ACC112 (cell line): ENCODE data around the gene MED31.
"Not testable (repeated sequence)": the region's sequence is repeated elsewhere in the genome, so short reads cannot be mapped to it uniquely, and the experiment has no call there.

Experiments
- H2AFZ ChIP-seq: fragments of 200-600 bp; sonication (generic); one replicate; pipeline ENCODE4 v1.6.0; 2017; ENCODE audit warnings: antibody characterized with exemption, low read length; ENCODE audit not compliant: unreplicated experiment
- H3K27ac ChIP-seq: fragments of 200-600 bp; sonication (generic); 2 replicates; pipeline ENCODE4 v1.5.1; 2014; ENCODE audit warnings: low read depth, mild to moderate bottlenecking, antibody characterized with exemption, low read length, moderate library complexity
- H3K27me3 ChIP-seq: fragments of 200-600 bp; sonication (generic); 2 replicates; pipeline ENCODE4 v1.6.1; 2014; ENCODE audit warnings: mild to moderate bottlenecking, antibody characterized with exemption, low read length, moderate library complexity, mixed read lengths; ENCODE audit not compliant: insufficient read depth
- H3K36me3 ChIP-seq: fragments of 200-600 bp; sonication (generic); 2 replicates; pipeline ENCODE4 v1.6.1; 2016; ENCODE audit warnings: mild to moderate bottlenecking, antibody characterized with exemption, low read length, moderate library complexity, mixed read lengths; ENCODE audit not compliant: insufficient read depth
- H3K4me1 ChIP-seq: fragments of 200-600 bp; sonication (generic); one replicate; pipeline ENCODE4 v1.6.1; 2016; ENCODE audit warnings: low read length, mixed read lengths; ENCODE audit not compliant: insufficient read depth, unreplicated experiment, control insufficient read depth
- H3K4me3 ChIP-seq: fragments of 200-600 bp; sonication (generic); 2 replicates; pipeline ENCODE4 v1.5.1; 2014; ENCODE audit warnings: mild to moderate bottlenecking, low read depth, low read length
- H3K79me2 ChIP-seq: fragments of 200-600 bp; sonication (generic); one replicate; pipeline ENCODE4 v1.6.0; 2016; ENCODE audit warnings: low read length; ENCODE audit not compliant: control insufficient read depth, unreplicated experiment, insufficient read depth

The MED31 gene

GRCh38 chr17:6651354-6651918 is at the start of gene MED31, which contains the start of gene C17orf100:
Gene MED31 (minus strand): TSS chr17:6651605. CDS start chr17:6651528, 77 bp downstream.
Gene C17orf100 (plus strand): TSS chr17:6651762. CDS start chr17:6651914, 152 bp downstream.
- Histone ChIP-seq H3K4me3 (peak within 1 kb of the TSS; percentile 96), H3K36me3 (no peaks in the 10 kb centered on the region), H3K27ac (peak within 1 kb of the TSS; percentile 97), H3K4me1 (peaks cover 24% of the 10 kb centered on the region), H3K79me2 (peaks cover 55% of the 10 kb centered on the region), H3K27me3 (peaks cover 12% of the 10 kb centered on the region; the same call in 1 of the 2 replicates), H2AFZ (peak within 1 kb of the TSS; percentile 97)

- Histone ChIP-seq H3K4me1 (no peaks in the 10 kb centered on the region), H3K4me3 (no peak overlapping the region), H3K27ac (no peak overlapping the region), H2AFZ (no peak overlapping the region), H3K36me3 (no peaks in the 10 kb centered on the region), H3K27me3 (peaks cover 35% of the 10 kb centered on the region), H3K79me2 (no peaks in the 10 kb centered on the region)
These were observed 49.5 kb upstream of the MED31 start for GRCh38 chr17:6700948-6701307.

- no peaks in the 10 kb centered on the region for H3K79me2 ChIP-seq
- H3K36me3 ChIP-seq, result no peaks in the 10 kb centered on the region
- H3K27ac ChIP-seq, result no peak overlapping the region
- H3K27me3 ChIP-seq, result peaks cover 33% of the 10 kb centered on the region
- H2AFZ ChIP-seq, result no peak overlapping the region
- H3K4me1 ChIP-seq, result no peaks in the 10 kb centered on the region
- no peak overlapping the region for H3K4me3 ChIP-seq
These were observed 48.9 kb upstream of the MED31 start for GRCh38 chr17:6699997-6700947.

GRCh38 chr17:6698004-6698403 is 46.6 kb upstream of the MED31 start:
- peaks cover 35% of the 10 kb centered on the region for H3K27me3 ChIP-seq

GRCh38 chr17:6696906-6697305 is 45.5 kb upstream of the MED31 start:
- no peaks in the 10 kb centered on the region for H3K79me2 ChIP-seq
- H3K4me1 ChIP-seq, result no peaks in the 10 kb centered on the region
- H2AFZ ChIP-seq, result no peak overlapping the region
- peaks cover 38% of the 10 kb centered on the region for H3K27me3 ChIP-seq
- H3K27ac ChIP-seq, result no peak overlapping the region
- no peaks in the 10 kb centered on the region for H3K36me3 ChIP-seq
- H3K4me3 ChIP-seq, result no peak overlapping the region

More at GRCh38 chr17:6698004-6698403, 46.6 kb upstream of the MED31 start:
- H2AFZ ChIP-seq, result no peak overlapping the region
- no peaks in the 10 kb centered on the region for H3K4me1 ChIP-seq
- H3K79me2 ChIP-seq, result no peaks in the 10 kb centered on the region
- H3K36me3 ChIP-seq, result no peaks in the 10 kb centered on the region
- no peak overlapping the region for H3K27ac ChIP-seq
- H3K4me3 ChIP-seq, result no peak overlapping the region

- Histone ChIP-seq H3K4me1 (no peaks in the 10 kb centered on the region), H3K79me2 (no peaks in the 10 kb centered on the region), H3K27me3 (peaks cover 52% of the 10 kb centered on the region), H3K27ac (no peak overlapping the region), H3K36me3 (no peaks in the 10 kb centered on the region), H2AFZ (no peak overlapping the region), H3K4me3 (no peak overlapping the region)
These were observed 44.2 kb upstream of the MED31 start for GRCh38 chr17:6695565-6695964.

GRCh38 chr17:6695051-6695450 is 43.6 kb upstream of the MED31 start:
- H3K27me3 ChIP-seq, result peaks cover 57% of the 10 kb centered on the region
- H3K27ac ChIP-seq, result no peak overlapping the region
- no peaks in the 10 kb centered on the region for H3K36me3 ChIP-seq

GRCh38 chr17:6691958-6692357 is 40.6 kb upstream of the MED31 start:
- H3K27me3 ChIP-seq, result peaks cover 80% of the 10 kb centered on the region
- H3K4me3 ChIP-seq, H3K79me2 ChIP-seq, H2AFZ ChIP-seq, H3K27ac ChIP-seq, H3K4me1 ChIP-seq, H3K36me3 ChIP-seq: not testable (repeated sequence)

More at GRCh38 chr17:6695051-6695450, 43.6 kb upstream of the MED31 start:
- Histone ChIP-seq H3K4me3 (no peak overlapping the region), H3K4me1 (no peaks in the 10 kb centered on the region), H3K79me2 (no peaks in the 10 kb centered on the region), H2AFZ (no peak overlapping the region)

- Histone ChIP-seq H3K27me3 (peaks cover 84% of the 10 kb centered on the region), H3K27ac (no peak overlapping the region), H2AFZ (no peak overlapping the region), H3K79me2 (no peaks in the 10 kb centered on the region), H3K4me1 (no peaks in the 10 kb centered on the region), H3K36me3 (no peaks in the 10 kb centered on the region), H3K4me3 (no peak overlapping the region)
These were observed 40.1 kb upstream of the MED31 start for GRCh38 chr17:6691546-6691945.

GRCh38 chr17:6690641-6691040 is 39.2 kb upstream of the MED31 start:
- H3K79me2 ChIP-seq, result no peaks in the 10 kb centered on the region
- H3K27me3 ChIP-seq, result peaks cover 85% of the 10 kb centered on the region
- H2AFZ ChIP-seq, result no peak overlapping the region
- H3K4me1 ChIP-seq, result no peaks in the 10 kb centered on the region
- no peak overlapping the region for H3K4me3 ChIP-seq
- H3K27ac ChIP-seq, result no peak overlapping the region
- H3K36me3 ChIP-seq, result no peaks in the 10 kb centered on the region

GRCh38 chr17:6688944-6689343 is 37.5 kb upstream of the MED31 start:
- Histone ChIP-seq H3K27me3 (peaks cover 90% of the 10 kb centered on the region), H3K36me3 (no peaks in the 10 kb centered on the region), H2AFZ (no peak overlapping the region), H3K4me3 (no peak overlapping the region), H3K79me2 (no peaks in the 10 kb centered on the region), H3K27ac (no peak overlapping the region), H3K4me1 (no peaks in the 10 kb centered on the region)
